HG02588 (cell line): ENCODE results near the gene ARHGEF28.

Source experiments
- ATAC-seq: cut with Tn5 transposase; IDR thresholded peaks from one replicate; pipeline ENCODE4 v1.9.1; 2021; ENCODE audit warnings: mild to moderate bottlenecking, moderate library complexity; ENCODE audit not compliant: unreplicated experiment

The ARHGEF28 gene

DNA sequence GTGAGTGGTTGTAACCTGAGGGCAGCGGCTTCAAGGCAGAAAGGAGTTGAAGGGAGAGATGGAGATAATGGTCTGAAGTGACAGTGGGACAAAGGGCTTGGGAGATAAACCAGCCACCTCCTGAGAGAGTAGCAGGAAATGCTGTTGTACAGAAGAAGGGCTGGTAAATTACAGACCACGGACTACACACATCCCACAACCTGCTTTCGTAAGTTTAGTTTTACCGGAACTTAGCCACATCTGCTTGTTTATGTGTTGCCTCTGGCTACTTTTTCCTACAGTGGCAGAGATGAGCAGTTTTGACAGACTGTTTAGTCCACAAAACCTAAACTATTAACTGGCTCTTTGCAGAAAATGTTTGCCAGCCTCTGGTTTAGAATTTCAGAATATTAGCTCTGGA is 269.5 kb downstream of the ARHGEF28 start:
- no peak for ATAC-seq

DNA sequence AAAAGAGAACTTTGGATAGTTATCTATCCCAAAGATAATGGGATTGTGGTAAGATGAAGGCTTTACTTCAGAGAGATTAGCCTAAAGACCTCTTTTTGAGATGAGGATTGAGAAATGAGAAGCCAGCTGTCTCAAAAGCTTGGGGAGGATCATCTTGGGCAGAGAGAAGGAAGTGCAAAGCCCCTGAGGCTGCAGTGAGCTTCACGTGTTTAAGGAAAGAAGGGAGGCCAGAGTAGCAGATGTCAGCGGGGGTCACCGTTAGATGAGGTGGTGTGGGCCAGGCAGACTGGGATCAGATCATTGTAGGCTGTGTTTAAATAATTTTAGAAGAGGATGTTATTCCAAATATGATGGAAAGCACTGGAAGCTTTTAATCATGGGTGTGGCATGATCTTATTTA is 270.1 kb downstream of the ARHGEF28 start:
- no peak for ATAC-seq

DNA sequence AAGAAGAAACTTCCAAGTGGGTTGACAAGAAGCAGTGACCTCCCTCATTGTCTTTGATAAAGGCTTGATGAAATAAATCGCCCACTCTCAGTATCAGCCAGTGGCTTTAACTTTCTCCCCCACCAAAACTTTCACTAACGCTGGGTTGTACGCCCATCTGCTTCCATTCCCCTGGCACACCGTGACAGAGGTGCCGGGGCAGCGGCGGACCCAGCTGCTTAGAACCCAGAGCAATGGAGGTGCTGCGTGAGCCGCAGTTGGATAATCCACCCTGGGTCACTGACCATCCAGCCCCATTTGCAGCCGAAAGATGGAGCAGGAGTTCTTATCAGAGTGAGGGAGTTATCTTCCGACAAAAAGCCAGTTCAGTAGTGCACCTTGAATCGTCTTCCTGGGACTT is 270.7 kb downstream of the ARHGEF28 start:
- no peak for ATAC-seq

DNA sequence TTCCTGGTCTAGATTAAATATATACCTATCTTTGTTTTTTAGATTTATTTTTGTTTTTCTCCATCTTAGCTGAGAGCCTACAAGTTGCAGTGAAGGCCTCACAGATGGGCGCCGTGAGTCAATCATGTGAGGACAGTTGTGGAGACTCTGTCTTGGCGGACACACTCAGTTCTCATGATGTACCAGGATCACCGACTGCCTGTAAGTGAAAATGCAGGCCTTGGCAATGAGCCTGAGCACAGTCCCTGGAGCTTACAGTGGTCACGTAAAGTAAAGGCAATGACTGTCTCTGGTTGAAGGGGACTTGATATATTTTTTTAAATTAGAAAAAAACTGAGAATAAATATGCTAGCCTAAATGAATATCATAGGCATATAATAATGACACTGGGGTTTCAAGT is 271.9 kb downstream of the ARHGEF28 start:
- no peak for ATAC-seq

DNA sequence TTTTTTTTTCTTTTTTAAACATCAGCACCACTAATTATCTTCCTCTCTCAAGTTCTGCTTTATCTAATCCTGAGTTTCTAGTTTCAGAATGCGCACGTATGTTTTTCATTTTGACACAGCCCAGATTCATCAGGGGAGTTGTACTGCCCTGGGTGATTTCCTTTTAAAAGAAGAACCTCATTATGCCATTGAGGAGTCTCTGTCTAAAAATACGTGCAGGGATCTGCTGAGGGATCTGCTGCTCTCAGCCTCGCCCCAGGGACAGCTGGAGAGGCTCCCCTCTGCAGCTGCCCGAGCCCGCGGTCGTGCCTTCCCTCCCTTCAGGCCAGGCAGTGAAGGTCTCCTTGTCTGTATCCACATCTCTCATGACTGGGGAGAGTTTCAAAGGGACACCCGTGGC is 273.1 kb downstream of the ARHGEF28 start:
- ATAC-seq = peak; percentile 83

DNA sequence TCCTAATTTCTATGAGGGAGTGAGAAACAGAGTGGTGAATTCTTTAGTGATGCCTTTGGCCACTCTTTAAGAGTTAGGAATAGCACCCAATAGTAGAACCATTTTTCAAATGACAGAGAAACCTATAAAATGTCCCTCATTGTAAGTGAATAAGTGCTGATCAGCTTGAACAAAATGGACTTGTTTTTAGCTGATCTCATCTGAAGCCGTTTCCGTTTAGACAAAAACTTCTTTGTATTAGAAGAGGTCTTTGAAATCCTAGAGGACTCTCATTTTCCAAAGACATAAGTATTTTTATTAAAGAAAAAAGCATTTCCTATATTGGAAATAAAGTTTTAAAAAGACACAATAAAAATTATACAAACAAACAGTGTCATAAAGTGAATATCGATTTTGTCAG is 273.9 kb downstream of the ARHGEF28 start:
- ATAC-seq = no peak

DNA sequence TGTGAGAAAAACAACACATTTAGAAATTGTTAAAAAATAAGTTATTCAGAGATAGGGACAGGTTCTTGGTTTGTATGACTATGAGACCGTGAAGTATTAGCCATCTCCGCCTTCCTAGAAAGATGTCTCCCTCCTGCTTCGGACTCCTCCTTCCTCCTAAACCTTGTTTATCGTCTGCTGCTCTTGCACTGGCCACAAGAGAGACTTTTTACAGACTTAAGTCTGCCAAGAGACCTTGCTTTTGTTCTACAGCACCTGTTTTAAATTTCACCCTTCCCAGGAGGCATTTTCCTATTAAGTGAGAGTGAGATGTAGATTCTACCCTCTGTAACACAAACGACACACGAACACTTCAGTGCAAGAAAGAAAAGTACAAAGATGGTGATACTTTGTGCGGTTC is 274.6 kb downstream of the ARHGEF28 start:
- ATAC-seq = no peak

DNA sequence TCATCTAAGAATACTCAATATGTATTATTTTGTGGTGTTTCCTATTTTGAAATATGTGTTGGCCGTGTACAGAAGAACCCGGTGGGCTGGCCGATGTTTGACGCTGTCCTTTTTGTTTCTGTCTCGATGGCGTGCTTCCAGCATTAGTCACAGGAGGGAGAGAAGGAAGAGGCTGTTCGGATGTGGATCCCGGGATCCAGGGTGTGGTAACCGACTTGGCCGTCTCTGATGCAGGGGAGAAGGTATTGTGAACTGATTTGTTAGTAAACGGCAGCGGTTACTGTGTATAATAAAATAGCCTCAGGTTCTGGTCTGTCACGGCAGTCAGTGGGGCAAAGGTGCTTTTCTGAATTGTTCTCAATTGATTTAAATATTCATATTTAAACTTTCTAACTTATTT is 275.0 kb downstream of the ARHGEF28 start:
- no peak for ATAC-seq

DNA sequence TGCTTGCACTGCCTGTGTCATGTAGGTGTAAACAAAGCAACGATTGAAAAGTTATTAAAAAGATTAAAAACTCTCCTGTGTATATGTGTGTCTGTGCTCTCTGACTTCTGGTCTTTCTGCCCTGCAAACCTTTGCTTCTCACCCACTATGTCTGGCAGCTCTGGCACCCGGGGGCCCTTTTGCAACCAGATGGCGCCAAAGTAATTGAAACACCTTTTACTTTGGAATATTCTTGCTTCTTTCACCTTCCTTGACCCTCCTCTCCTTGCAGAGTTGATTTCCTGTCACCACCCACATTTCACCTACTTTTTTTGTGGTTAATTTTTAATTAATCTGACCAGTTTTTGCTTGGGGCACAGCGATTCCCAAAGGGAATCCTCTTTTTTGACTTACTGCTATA is 275.5 kb downstream of the ARHGEF28 start:
- no peak for ATAC-seq

DNA sequence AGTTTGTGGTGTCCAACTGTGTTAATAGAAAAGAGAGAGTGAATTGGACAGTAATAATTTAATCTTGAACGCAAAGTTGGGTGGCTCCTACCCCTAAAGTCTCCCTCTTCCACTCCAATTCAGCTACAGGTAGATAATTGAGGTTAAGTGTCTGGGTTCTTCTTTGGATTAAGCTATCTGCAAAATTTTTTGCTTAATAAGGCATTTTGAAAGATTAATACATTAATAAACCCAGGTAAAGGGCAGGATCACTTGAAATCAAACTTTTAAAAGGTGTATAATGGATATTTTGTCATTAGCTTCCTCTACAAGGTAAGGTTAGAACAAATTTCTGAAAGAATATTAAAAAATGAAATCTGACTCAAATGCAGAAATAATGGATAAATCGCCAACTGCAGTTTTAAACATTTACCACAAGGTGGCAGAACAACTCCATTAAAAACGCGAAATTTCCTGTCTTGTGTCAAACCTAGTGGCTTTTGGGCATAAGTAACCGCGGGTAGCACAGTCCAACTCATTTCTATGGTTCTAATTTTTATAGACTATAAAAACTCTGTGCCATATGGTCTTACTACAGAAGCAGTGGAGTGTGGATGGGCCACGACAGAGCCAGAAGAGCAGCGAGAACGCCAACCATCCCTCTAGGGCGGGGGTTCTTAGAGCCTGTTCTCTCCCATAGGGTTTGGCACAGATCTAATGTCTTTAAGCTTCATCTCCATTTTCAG is 276.5 kb downstream of the ARHGEF28 start:
- no peak for ATAC-seq

DNA sequence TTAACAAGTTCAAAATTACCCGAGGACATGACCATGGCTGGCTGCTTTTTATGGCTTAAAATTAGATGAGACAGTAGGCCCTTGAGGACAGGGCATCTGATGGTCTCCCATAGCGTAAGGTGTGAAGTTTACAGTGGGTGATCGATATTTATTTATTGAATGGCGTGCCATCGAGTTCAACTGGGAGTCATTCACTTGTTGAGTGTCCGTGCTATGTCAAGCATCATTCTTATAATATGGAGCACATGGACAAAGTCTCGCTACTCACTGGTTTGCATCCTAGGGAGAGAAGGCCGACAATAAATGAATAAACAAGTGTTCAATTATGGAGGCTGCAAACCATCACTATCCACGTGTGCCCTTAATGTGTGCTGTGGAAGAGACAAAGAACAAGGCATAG is 277.2 kb downstream of the ARHGEF28 start:
- ATAC-seq = no peak

DNA sequence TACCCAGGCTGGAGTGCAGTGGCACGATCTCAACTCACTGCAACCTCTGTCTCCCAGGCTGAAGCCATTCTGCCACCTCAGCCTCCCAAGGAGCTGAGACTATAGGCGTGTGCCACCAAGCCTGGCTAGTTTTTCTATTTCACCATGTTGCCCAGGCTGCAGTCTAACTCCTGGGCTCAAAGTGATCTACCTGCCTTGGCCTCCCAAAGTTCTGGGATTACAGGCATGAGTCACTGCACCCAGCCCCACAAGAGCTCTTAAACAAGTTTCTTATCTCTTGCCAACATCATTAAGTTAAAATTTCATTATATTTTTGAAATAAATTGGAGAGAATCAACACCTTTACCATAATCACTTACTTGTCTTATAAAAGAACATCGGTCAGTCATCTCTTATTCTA is 280.3 kb downstream of the ARHGEF28 start:
- no peak for ATAC-seq

DNA sequence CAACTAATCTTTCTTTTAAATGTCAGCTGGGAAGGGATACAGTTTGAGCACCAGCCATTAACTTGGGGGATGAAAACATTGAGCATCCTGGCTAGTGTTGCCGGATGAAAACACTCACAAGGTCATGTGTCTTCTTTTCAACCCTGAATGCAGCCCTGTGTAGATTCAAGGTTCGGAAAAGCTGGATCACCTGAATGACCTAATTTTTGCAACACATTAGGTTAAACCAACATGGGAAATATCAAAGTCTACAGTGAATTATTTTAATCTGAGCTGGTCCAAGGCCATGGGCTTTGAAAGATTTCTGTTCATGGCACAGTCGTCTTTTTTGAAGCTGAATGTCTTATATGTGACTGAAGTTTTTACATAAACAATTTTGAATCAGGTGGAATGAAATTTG is 281.2 kb downstream of the ARHGEF28 start:
- no peak for ATAC-seq

DNA sequence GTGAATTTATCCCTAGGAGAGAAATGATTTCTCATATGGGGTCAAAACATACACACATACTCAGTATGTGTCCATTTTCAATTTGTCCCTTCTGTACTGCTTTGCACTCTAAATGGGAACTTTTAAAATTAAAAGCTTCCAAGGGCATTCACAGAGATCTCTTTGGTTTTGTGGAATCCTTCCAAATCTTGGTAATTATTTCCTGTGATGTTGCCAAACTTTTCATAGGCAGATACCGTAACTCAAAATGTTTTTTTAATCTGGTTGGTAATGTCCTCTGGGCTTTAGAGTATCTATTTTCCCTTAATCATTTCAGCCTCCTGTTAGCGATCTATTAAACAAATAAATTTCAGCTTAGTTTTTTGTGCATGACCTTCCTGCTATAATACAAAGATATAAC is 282.4 kb downstream of the ARHGEF28 start:
- no peak for ATAC-seq

DNA sequence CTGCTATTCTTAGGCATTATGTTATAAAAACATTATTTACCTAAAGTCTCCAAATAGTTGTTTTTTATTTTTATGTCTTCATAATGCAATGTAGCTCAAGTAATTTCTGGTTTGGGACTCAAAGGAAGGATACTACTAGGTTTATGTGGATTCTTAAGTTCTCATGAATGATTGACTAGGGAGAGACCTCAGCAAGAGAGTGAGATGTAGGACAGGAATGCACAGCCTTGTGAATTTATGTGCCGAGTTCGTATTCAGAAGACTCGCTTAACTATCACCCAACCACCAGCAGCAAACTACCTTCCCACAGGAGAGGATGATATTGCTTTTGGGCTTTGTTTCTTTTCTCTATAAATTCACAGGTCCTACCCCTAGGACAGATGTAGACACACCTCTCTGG is 282.9 kb downstream of the ARHGEF28 start:
- ATAC-seq = no peak

DNA sequence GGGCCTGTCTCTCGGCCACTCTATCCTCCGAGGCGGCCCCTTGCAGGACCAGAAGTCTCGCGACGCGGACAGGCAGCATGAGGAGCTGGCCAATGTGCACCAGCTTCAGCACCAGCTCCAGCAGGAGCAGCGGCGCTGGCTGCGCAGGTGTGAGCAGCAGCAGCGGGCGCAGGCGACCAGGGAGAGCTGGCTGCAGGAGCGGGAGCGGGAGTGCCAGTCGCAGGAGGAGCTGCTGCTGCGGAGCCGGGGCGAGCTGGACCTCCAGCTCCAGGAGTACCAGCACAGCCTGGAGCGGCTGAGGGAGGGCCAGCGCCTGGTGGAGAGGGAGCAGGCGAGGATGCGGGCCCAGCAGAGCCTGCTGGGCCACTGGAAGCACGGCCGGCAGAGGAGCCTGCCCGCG is 283.5 kb downstream of the ARHGEF28 start:
- no peak for ATAC-seq

DNA sequence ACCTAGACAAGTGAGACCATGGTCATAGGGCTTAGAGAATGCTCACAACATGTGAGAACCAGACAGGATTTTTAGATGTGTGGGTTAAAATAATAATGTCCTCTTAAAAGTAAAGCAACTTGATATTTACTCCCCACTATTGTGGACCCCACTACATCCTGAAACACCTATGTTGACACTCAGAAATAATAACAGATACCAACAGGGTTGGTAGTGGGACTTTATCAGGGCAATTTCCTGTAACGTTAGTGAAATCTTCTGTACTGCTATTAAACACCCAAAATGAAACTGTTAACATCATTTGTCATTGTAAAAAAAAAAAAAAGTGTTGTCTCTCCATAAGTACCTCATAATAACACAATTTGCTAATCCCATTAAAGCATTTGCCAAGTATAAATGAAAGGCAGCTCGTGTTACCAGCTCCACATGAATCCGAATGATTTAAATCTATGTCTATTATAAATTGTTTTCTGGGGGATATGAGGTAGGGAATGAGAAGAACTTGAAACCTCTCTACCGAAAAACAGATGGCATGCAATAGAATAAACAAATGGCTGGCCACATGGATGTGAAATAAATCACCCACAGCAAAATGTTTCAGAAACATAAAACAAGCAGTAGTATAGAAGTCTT is 285.9 kb downstream of the ARHGEF28 start:
- no peak for ATAC-seq

DNA sequence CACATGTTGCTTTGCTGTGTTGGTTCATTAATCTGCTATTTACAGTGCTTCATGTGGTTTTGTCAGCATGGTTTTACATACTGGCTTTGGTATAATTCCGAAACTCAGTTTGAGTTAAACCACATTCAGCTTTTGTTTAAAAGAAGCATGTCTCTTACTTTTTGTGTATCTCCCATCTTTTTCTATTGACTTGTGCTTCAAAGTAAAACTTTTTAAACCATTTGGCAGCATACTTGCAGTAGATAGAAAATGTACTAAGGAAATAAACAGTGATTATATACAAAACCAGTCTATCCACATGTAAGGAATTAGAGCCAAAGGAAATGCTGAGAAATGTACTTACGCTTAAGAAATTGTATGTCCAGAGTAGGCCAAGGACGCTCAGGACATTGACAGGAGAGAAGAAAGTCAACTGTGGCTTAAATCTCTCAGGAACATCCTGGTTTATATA is 286.9 kb downstream of the ARHGEF28 start:
- no peak for ATAC-seq

DNA sequence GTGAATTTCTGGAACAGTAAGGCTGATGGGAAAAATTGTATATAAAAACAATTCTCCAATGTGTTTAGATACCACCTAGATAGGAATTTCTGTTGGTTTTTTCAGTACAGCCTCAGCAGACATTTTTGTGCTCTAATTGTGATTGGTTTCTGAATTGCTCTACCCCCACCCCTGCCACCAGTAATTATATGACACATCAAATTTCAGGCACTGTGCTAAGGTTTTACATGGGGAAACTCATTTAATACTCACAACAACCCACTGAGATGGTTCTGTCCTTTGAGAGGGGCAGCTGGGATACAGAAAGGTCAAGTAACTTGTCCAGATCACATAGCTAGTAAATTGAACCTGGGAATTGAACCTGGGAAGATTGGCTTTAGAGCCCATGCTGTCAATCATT is 288.0 kb downstream of the ARHGEF28 start:
- no peak for ATAC-seq

DNA sequence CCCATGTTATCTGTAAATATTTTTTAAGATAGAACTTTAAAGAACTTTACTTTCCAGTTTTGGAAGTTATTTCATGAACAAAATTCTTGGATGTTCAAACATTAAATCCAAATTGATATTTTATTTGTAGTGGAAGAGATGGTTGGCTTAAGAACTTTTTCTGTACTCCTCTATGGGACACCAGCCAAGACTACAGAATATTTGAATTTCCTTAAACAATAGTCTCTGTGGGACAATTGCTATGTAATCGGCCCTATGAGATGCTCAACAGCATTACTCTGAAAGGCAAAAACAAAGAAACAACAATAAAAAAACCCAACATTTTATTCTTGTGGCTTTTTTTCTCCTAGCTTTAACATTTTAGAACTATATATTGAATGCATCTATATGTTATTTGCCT is 289.3 kb downstream of the ARHGEF28 start:
- ATAC-seq = no peak

DNA sequence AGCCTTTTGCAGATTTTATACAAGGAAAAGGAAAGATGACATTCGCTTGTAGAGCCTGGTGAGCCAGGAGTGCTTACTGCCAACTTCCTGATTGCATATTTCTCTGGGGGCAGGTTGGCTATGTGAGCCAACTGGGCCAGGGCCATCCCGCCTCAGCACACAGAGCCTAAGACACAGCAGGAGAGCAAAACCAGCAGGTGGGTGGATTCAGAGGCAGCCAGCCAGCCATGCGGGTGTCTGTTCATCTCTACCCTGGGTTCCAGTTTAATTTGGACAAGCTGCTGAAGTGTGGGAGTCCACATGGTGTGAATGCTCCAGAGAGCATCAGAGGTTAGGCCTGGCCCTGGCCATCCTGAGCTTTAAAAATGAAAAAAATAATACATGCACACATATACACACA is 291.4 kb downstream of the ARHGEF28 start:
- no peak for ATAC-seq

DNA sequence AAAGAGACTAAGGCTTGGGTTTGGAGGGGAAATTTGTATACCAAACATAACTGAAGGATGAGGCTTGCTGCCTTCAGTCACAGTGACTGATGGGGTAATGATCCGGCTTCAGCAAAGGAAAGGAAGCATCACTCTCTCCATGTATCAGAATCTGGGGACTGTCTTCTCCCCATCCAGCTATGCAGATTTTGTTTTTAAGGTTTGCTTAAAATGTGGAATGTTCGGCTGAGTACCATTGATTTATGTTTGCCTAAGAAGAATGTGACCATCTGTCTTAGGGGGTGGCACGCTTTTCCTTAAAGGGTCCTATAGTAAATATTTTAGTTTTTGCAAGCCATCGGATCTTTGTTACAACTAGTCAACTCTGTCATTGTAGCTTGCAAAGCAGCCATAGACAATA is 291.9 kb downstream of the ARHGEF28 start:
- ATAC-seq = no peak

DNA sequence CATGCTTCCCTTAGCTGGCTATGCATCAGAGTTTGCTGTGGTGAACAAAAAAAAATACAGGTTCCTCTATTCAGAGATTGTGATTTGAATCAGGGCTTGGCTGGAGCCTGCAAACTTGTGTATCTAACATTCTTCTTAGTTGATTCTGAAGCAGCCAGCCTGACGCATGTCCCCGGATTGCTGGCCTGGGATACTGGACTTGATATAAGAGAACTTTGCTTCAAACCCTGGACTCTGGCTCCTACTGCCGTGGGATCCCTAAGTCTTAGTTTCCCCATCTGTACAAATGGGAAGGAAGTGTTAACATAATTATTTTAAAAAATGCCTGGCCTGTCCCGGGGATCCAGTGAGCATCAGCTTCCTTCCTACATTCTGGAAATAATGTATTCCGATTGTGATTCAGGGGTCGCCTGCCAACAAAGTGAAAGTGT is 292.8 kb downstream of the ARHGEF28 start:
- ATAC-seq = no peak
